GM23248 (cell line): ENCODE results near the gene ANO1.

Source experiments
- EZH2 ChIP-seq: fragments of 200-600 bp; sonication (generic); IDR thresholded peaks from 2 replicates; pipeline ENCODE4 v1.6.1; 2018; ENCODE audit warnings: antibody characterized with exemption, mild to moderate bottlenecking; ENCODE audit not compliant: insufficient read depth, poor library complexity, severe bottlenecking
- EZH2phosphoT487 ChIP-seq: fragments of 200-600 bp; sonication (generic); IDR thresholded peaks from 2 replicates; pipeline ENCODE4 v1.6.1; 2018; ENCODE audit warnings: antibody characterized with exemption, moderate library complexity, mild to moderate bottlenecking, low read depth; ENCODE audit not compliant: insufficient read depth

GRCh38 chr11:70170596-70171210 lies 92.6 kb downstream of the ANO1 start:
- no peak for TF ChIP-seq EZH2phosphoT487
- TF ChIP-seq EZH2, result no peak
